ENCODE results near the gene ZNF580.

Gene ZNF580

GRCh38 chr19:55663846-55664536 lies 23.2 kb downstream of the ZNF580 start:
- DNase-seq = no peak

DNA sequence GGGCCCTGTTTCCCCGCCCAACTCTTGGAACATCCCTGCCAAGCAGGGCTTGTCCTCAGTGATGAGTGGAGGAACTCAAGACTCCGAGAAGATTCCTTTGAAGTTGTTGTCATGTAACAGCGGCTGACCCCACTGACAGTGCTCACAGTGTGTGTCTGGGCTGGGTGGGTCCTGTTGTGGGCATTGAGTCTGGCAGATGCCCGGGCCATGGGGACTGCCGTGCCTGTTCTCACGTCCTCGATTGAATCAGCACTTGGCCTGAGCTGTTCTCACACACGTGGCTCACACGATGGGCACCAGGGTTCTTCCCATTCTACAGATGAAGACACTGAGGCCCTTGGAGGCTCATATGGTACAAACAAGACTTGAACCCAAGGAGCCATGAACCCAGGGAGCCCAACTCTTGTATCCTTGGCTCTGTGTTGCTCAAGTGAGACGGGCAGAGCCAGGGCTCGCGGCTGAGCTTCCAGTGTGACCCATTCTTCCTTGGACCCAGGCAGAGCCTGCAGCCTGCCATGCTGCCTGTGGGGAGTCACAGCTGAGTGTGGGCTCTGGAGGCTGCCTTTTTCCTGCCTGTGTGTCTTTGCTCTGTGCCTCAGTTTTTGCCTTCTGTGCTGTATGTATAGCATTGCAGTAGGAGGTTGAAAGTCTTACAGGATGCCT lies 25.7 kb downstream of the ZNF580 start:
- DNase-seq = no peak

GRCh38 chr19:55667006-55667381 lies 26.2 kb downstream of the ZNF580 start:
- no peak for DNase-seq

DNA sequence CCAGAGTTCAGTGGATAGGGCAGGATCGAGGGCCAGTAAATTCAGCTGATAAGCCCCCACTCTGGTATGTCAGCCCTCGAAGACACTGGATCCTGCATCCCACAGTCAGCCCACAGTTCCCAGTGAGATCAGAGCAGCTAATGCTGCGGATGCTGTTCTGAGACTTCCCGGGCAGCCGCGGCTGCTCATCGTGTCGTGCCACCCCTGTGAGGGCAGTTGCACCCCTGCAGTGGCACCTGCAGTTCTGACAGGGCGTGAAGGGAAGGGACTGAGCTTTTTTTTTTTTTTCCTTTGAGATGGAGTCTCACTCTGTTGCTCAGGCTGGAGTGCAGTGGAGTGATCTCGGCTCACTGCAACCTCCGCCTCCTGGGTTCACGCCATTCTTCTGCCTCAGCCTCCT lies 26.7 kb downstream of the ZNF580 start:
- DNase-seq = no peak

DNA sequence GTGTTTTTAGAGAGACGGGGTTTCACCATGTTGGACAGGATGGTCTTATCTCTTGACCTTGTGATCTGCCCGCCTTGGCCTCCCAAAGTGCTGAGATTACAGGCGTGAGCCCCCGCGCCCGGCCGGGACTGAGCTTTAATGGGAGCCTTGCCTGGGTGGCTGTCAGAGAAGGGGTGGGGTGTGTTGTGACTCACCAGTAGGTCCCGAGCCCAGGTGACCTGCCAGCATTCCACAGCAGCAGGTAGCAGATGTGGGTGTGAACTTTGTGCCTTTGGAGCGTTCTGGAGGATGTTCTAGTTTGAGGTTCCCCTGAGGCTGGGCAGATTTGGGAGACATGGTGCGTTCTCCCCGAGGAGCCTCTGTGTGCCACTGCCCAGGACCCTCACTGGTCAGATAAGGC lies 27.2 kb downstream of the ZNF580 start:
- no peak for DNase-seq

DNA sequence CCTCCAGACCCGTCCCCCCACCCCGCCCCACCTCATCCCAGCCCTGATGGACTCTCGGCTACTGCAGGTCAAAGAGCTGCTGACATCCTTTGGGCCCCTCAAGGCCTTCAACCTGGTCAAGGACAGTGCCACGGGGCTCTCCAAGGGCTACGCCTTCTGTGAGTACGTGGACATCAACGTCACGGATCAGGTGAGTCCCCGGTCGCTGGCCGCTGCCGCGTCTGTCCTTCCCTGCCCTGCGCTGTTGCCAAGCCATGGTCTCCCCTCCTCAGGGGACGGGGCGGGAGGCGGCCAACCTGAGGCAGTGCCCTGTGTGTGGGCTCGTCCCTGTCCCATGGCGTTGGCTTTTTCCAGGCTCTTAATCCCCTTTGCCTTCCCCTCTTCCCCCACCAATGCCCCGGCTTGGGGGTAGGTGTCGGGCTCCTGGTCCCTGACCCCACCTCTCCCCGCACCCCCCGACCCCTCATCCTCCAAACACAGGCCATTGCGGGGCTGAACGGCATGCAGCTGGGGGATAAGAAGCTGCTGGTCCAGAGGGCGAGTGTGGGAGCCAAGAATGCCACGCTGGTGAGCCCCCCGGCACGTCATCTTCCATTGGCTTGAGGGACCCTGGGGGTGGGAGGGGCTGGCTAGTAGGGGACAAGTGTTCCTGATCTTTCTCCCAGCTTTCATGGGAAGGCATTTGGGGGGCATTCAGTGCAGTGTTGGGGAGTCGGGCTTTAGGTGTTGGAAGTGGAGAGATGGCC lies 28.0 kb downstream of the ZNF580 start:
- DNase-seq = no peak

GRCh38 chr19:55669418-55670279 lies 28.8 kb downstream of the ZNF580 start:
- DNase-seq = no peak

GRCh38 chr19:55670280-55671053 lies 29.7 kb downstream of the ZNF580 start:
- no peak for DNase-seq

- no peak for DNase-seq
Measured at GRCh38 chr19:55671054-55671378, 30.2 kb downstream of the ZNF580 start.

- DNase-seq = no peak
Measured at GRCh38 chr19:55672418-55672817, 31.6 kb downstream of the ZNF580 start.

GRCh38 chr19:55673465-55673864 lies 32.7 kb downstream of the ZNF580 start:
- DNase-seq = no peak

- no peak for DNase-seq
Measured at GRCh38 chr19:55673889-55674288, 33.1 kb downstream of the ZNF580 start.

DNA sequence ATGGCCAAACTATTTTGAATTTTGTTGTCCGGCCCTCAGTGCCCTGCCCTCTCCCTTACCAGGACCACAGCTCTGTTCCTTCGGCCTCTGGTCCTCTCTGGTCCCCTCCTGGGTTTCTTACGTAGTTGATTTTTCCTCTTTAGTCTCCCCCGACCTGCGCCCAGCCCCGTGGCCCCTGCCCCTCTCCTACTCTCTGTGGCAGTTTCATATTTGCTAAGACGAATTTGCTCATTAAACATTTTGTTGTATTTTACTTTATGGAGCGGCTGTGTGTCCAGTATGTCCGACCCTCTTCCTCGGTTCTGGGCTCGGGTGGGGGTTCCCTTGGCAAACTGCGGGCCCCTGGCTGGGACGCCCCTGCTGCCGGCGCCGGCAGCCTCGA lies 33.6 kb downstream of the ZNF580 start:
- no peak for DNase-seq

DNA sequence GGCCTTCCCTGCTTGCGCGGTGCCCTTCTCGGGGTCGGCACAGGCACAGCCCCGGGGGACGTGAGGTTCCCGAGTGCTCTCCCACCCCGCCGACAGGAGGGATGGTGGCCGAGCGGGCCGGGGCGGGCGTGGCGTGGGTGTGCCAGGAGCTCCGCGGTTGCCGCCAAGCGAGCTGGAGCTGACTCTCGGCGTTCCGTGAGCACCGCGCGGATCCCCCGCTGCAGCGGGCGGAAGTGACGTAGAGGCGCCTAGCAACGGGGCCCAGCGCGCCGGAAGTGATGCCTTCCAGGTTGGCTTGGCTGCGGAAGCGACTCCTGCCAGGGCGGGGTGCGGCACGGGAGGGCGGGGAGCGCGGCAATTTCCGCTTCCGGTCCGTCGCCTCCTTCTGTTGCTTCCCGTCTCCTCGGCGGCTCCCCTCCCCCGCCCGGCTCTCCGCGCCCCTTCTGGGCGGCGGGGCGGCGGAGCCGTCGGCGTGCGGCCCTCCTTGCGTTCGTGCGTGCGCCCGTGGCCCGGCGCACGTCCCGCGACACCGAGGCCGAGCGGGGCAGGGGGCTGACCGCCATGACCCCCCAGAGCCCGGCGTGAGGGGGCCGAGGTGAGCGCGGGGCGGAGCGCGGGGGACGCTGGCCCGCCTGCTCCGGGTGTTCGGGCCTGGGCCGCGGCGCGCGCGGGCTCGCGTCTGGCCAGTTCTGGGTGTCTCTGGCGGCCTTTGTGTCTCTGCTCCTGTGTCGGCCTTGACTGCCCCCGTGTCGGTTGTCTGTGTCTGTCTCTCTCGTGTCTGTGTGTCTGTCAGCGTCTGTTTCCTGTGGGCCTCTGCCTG lies 34.2 kb downstream of the ZNF580 start, which contains the start of gene EPN1:
EPN1 (plus strand) TSS at position 386 of the 820 bp plus-strand sequence. CDS start 3,402 bp downstream, outside the sequence.
- DNase-seq = peak; percentile 98

DNA sequence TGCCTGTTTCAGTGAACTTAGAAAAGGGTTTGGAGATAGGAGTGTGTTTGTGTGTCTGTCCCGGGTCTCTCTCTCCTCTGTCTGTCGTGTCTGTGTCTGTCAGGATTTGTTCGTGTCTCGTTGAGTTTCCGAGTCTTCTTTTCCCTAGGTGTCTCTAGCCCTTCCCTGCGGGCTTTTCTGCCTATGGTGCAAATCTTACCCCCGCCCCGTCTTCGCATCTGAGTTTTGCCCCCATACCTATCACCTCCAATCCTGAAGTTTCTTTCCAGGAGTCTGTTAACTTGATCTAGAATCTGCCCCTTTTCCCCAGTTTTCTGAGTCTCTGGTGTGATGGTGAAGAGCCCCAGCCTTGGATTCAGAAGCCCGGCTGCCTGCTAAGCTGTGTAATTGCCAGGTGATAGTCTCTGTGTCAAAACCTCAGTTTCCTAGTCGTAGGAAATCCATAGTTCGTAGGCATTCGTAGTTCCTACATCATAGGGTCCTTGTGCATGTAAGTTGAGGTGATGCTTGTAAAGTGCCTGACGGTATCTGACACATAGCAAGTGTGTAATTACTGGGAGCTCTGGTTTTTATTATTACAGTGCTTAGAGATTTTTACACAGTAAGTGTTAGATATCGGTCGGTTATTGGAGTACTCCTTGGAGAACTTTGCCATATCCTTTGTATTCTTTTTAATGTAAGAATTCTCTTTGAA lies 35.0 kb downstream of the ZNF580 start:
- no peak for DNase-seq

GRCh38 chr19:55676383-55676782 lies 35.6 kb downstream of the ZNF580 start:
- no peak for DNase-seq

DNA sequence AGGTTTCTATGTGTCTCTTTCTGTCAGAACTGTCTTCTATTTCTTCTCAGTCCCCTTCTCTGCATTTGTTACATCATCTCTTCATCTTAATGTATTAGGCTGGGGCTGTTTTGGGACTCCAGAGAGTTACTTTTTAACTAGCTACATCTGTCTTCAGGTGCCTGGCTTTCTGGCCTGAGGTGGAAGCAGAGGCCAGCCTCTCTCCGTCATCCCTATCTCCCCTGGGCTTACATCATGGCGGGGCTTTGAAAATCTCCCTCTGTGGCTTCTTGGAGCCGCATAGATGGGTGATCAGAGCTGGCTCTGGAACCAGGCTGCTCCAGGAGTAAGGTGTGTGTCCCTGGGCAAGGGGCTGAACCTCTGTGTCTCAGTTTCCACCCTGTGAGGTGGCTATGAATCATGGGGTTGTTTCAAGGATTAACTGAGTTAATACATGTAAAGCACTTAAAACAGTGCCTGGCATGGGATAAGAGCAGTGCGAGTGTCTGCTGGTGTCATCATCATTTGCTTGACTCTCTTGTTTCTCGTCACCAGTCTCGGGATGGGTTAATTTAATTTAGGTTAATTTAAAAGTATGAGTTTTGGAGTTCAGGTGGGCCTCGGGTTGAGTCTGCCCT lies 36.2 kb downstream of the ZNF580 start:
- DNase-seq = no peak

GRCh38 chr19:55677572-55678028 lies 36.8 kb downstream of the ZNF580 start:
- DNase-seq = no peak

- no peak for DNase-seq
Measured at GRCh38 chr19:55678121-55678671, 37.4 kb downstream of the ZNF580 start.
